PC-3 (cell line): ENCODE data around the gene CBARP. TPM values are rescaled to one million over a fixed set of nuclear protein-coding genes. Genes with fewer than 3 reads are reported as not detected.
A peak's percentile ranks its signal among the peaks of the same experiment; 100 is the strongest.

ENCODE experiments used
- ATAC-seq: fragments of 200-7000 bp; cut with Tn5 transposase; 2 replicates; pipeline ENCODE4 v1.9.1; 2020; ENCODE audit warnings: mild to moderate bottlenecking, moderate library complexity
- BruUV-seq: library from RNA; stranded (reverse); fragments of 400-500 nt; replicated peaks from 2 replicates; lab custom pipeline; 2021; lab: Mats Ljungman, UMichigan
- CTCF ChIA-PET: fragments of 300-600 bp; sonication (Branson Sonifier 250); formaldehyde crosslinking; loops from one replicate; lab custom pipeline; 2022; ENCODE audit warnings: antibody characterized with exemption; lab: Charles Lee
- POLR2A ChIA-PET: fragments of 300-600 bp; sonication (Branson Sonifier 250); formaldehyde crosslinking; loops from one replicate; lab custom pipeline; 2022; ENCODE audit warnings: antibody characterized with exemption; ENCODE audit not compliant: unreplicated experiment; lab: Charles Lee
- DNase-seq: peaks from one replicate; pipeline ENCODE4 v3.0.0-alpha.2; 2015
- H2AFZ ChIP-seq: fragments of 300-600 bp; sonication (generic); 2 replicates; pipeline ENCODE4 v1.6.0; 2016; ENCODE audit warnings: antibody characterized with exemption, low read length
- H3F3A ChIP-seq: fragments of 300-600 bp; sonication (generic); one replicate; pipeline ENCODE4 v1.6.0; 2017; ENCODE audit warnings: antibody characterized with exemption, low read length, control low read depth, mild to moderate bottlenecking; ENCODE audit not compliant: unreplicated experiment
- H3K27ac ChIP-seq: fragments of 300-600 bp; sonication (generic); 2 replicates; pipeline ENCODE4 v1.5.1; 2016; ENCODE audit warnings: mild to moderate bottlenecking, low read length
- H3K27me3 ChIP-seq: fragments of 300-600 bp; sonication (generic); 2 replicates; pipeline ENCODE4 v1.6.1; 2016; ENCODE audit warnings: low read length, mixed read lengths
- H3K36me3 ChIP-seq: fragments of 300-600 bp; sonication (generic); 2 replicates; pipeline ENCODE4 v1.6.1; 2016; ENCODE audit warnings: low read depth, mixed run types, low read length, mixed read lengths
- H3K4me1 ChIP-seq: fragments of 300-600 bp; sonication (generic); 2 replicates; pipeline ENCODE4 v1.5.1; 2016; ENCODE audit warnings: low read length; ENCODE audit not compliant: insufficient read depth
- H3K4me2 ChIP-seq: fragments of 300-600 bp; sonication (generic); 2 replicates; pipeline ENCODE4 v1.6.0; 2016; ENCODE audit warnings: low read length
- H3K4me3 ChIP-seq: fragments of 300-600 bp; sonication (generic); 2 replicates; pipeline ENCODE4 v1.5.1; 2016; ENCODE audit warnings: mild to moderate bottlenecking, low read length, mixed read lengths
- H3K79me2 ChIP-seq: fragments of 300-600 bp; sonication (generic); 2 replicates; pipeline ENCODE4 v1.6.1; 2017; ENCODE audit warnings: low read length, mixed read lengths
- H3K9ac ChIP-seq: fragments of 300-600 bp; sonication (generic); 2 replicates; pipeline ENCODE4 v1.6.0; 2016; ENCODE audit warnings: mild to moderate bottlenecking, low read length
- H3K9me2 ChIP-seq: fragments of 300-600 bp; sonication (generic); replicated peaks from 2 replicates; pipeline ENCODE4 v1.6.1; 2016; ENCODE audit warnings: mixed run types, low read length, mixed read lengths
- H3K9me3 ChIP-seq: fragments of 300-600 bp; sonication (generic); 2 replicates; pipeline ENCODE4 v1.6.1; 2016; ENCODE audit warnings: low read length, mixed read lengths
- H4K20me1 ChIP-seq: fragments of 300-600 bp; sonication (generic); 2 replicates; pipeline ENCODE4 v1.6.1; 2016; ENCODE audit warnings: low read length, mixed read lengths
- EZH2 ChIP-seq: fragments of 300-600 bp; sonication (generic); IDR thresholded peaks from one replicate; pipeline ENCODE4 v1.6.1; 2017; ENCODE audit warnings: antibody characterized with exemption, mild to moderate bottlenecking, low read length; ENCODE audit not compliant: unreplicated experiment
- EZH2phosphoT487 ChIP-seq: fragments of 300-600 bp; sonication (generic); IDR thresholded peaks from 2 replicates; pipeline ENCODE4 v1.6.1; 2018; ENCODE audit warnings: mild to moderate bottlenecking, antibody characterized with exemption, low read length, borderline replicate concordance
- intact Hi-C: fragments of 100-400 bp; cut with micrococcal nuclease; formaldehyde crosslinking; loops from 2 replicates; pipeline ENCODE4 v1.9.0; 2023
- total RNA-seq: library from RNA; depleted of rRNA; stranded (reverse); fragments of >200 nt; gene quantifications from 2 replicates; pipeline ENCODE4 v1.2.3, GENCODE V29; 2014
- TF ChIP-seq, protein P1 (sequence below): fragments of 300-600 bp; sonication (generic); conservative IDR thresholded peaks from 2 replicates; pipeline ENCODE4 v1.5.1; 2017; ENCODE audit warnings: antibody characterized with exemption, low read depth, mild to moderate bottlenecking, low read length

Gene CBARP
- total RNA-seq, 1 experiment from 2014 or later: 3.3 TPM

DNA sequence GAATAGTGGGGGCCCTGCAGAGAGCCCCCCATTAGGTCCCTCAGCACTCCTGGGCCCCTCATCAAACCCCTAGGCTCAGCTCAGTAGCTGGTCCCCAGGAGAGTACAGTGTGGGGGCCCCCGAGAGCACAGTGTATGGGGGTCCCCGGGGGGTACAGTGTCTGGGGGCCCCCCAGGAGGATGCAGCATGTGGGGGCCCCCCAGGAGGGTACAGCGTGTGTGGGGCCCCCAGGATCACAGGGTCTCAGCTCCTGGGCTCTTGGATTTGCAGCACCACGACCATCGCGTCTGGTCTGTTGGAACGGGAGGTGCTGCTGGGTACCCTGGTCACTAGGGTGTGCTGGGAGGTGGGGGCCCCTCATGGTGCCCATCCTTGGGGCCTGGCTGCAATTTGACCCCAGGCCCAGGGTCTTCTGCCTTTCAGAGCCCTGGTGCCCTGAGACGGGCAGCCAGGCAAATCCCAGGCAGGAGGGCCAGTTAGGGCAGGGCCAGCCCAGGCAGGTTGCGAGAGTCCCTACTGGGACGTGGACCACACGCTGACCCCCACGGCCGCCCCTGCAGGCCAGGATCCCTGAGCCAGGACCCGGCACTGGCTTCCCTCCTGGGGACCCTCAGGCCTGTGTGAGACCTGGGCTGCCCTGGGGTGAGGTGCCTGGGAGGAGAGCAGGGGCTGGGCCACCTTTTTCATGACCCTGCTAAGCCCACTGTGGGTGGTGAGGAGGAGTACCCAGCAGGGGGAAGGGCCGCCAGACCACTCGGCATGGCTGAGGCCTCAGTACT, 13.6 kb downstream of the CBARP start:
- no peak for ATAC-seq
- H3K4me2 ChIP-seq: no peak overlapping the region
- H4K20me1 ChIP-seq: no peaks in the 10 kb centered on the region
- H3K9me2 ChIP-seq: no peaks in the 10 kb centered on the region
- no peak overlapping the region for H3K4me3 ChIP-seq
- TF ChIP-seq, protein P1, sequence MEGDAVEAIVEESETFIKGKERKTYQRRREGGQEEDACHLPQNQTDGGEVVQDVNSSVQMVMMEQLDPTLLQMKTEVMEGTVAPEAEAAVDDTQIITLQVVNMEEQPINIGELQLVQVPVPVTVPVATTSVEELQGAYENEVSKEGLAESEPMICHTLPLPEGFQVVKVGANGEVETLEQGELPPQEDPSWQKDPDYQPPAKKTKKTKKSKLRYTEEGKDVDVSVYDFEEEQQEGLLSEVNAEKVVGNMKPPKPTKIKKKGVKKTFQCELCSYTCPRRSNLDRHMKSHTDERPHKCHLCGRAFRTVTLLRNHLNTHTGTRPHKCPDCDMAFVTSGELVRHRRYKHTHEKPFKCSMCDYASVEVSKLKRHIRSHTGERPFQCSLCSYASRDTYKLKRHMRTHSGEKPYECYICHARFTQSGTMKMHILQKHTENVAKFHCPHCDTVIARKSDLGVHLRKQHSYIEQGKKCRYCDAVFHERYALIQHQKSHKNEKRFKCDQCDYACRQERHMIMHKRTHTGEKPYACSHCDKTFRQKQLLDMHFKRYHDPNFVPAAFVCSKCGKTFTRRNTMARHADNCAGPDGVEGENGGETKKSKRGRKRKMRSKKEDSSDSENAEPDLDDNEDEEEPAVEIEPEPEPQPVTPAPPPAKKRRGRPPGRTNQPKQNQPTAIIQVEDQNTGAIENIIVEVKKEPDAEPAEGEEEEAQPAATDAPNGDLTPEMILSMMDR: no peak
- TF ChIP-seq EZH2phosphoT487 (no peak), EZH2 (no peak)
- no peaks in the 10 kb centered on the region for H3K27me3 ChIP-seq
- H3K9me3 ChIP-seq: no peaks in the 10 kb centered on the region
- no peaks in the 10 kb centered on the region for H3F3A ChIP-seq
- ChIA-PET CTCF (no interaction called here), POLR2A (no interaction called here)
- H3K27ac ChIP-seq: no peak overlapping the region
- H3K79me2 ChIP-seq: no peaks in the 10 kb centered on the region
- intact Hi-C loops: no loop called here
- no peak overlapping the region for H2AFZ ChIP-seq
- no peaks in the 10 kb centered on the region for H3K36me3 ChIP-seq
- no peak overlapping the region for H3K9ac ChIP-seq
- BruUV-seq: no TSS peak
- H3K4me1 ChIP-seq: no peaks in the 10 kb centered on the region
- DNase-seq: no peak

DNA sequence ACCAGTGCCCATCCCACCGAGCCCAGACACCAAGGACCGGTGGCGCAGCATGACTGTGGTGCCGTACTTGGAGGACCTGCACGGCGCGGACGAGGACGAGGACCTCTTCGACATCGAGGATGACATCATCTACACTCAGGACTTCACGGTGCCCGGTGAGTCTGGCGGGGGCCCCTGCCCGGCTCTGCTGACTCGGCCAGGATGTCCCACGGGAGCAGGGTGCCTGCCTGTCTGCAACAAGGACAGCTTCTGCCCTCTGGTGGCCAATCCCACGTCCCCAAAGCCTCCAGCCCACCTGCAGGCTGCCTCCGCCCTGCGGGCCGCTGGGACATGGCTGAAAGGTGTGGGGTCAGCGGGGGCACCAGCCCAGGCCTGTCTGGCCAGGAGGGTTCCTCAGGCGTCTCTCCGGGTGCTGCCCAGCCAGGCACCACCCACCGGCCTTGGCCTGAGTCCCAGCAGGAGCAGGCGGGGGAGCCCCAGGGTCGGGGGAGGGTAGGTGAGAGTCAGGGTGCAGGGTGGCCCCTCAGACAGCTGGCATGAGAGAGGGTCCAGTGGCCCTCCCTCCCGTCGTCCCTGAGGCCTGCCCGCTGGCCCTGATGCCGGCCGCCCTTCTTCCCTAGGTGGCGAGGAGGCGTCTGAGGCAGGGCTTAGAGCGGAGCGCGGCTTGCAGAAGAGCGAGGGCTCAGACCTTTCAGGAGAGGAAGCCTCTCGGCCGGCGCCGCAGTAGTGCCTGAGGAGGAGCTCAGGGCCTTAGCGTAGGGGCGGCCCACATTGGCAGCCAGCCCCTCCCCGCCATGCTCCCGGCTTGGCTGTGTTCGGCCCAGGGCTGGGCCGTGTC, 14.6 kb downstream of the CBARP start:
- Histone ChIP-seq H2AFZ (no peak overlapping the region), H3K9ac (no peak overlapping the region), H3K4me3 (no peak overlapping the region), H3K27ac (no peak overlapping the region), H3K9me3 (no peaks in the 10 kb centered on the region), H3F3A (no peaks in the 10 kb centered on the region), H3K4me2 (no peak overlapping the region), H3K9me2 (no peaks in the 10 kb centered on the region), H4K20me1 (0 out of 2 replicates have a peak, but pooled peaks cover 2% of the 10 kb centered on the region), H3K36me3 (no peaks in the 10 kb centered on the region), H3K4me1 (no peaks in the 10 kb centered on the region), H3K79me2 (peaks cover 9% of the 10 kb centered on the region), H3K27me3 (no peaks in the 10 kb centered on the region)
- ATAC-seq (peak; percentile 60), DNase-seq (peak; percentile 41)
- ChIA-PET CTCF (no interaction called here), POLR2A (no interaction called here)
- no TSS peak for BruUV-seq
- no peak for TF ChIP-seq EZH2phosphoT487
- TF ChIP-seq, protein P1: peak; percentile 69
- TF ChIP-seq EZH2: no peak
- intact Hi-C loops: no loop called here
